ENCODE results near the gene ANKRD13C.
"Not testable (repeated sequence)": the region's sequence is repeated elsewhere in the genome, so short reads cannot be mapped to it uniquely, and the experiment has no call there.

The ANKRD13C gene

DNA sequence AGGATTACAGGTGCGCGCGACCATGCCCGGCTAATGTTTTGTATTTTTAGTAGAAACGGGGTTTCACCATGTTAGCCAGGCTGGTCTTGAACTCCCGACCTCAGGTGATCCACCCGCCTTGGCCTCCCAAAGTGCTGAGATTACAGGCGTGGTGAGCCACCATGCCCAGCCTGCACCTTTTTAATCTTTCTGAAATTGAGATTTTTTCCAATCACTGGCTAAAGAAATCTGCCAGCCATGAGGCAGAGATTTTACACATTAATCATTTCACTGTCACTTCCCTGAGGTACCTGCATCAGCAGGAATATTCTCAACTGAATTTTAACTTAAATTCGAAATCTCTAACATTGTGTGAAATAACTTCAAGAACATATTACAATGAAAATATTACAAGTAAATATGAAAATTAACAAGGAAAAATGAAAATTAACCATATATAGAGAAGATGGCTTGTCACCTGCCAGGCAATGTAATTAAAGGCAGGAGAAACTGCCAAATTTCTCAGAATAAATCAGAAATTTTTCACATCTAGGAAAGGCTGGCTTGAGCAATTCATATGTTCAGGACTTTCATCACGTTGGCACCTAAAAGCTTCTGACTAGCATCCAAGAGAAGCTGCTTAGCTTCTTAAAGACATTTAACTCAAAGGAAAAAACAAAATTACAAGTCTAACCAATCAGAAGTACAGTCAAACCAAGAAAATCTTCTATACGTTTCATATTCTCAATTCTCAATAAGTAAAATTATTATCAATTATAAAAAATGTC, 5.9 kb downstream of the ANKRD13C start:
- no peak overlapping the region for H3K4me3 ChIP-seq (replicated peaks in 1 of 2; ENCODE audit: low read depth in 2 of 2, low read length in 2 of 2)
- TF ChIP-seq, protein P1, sequence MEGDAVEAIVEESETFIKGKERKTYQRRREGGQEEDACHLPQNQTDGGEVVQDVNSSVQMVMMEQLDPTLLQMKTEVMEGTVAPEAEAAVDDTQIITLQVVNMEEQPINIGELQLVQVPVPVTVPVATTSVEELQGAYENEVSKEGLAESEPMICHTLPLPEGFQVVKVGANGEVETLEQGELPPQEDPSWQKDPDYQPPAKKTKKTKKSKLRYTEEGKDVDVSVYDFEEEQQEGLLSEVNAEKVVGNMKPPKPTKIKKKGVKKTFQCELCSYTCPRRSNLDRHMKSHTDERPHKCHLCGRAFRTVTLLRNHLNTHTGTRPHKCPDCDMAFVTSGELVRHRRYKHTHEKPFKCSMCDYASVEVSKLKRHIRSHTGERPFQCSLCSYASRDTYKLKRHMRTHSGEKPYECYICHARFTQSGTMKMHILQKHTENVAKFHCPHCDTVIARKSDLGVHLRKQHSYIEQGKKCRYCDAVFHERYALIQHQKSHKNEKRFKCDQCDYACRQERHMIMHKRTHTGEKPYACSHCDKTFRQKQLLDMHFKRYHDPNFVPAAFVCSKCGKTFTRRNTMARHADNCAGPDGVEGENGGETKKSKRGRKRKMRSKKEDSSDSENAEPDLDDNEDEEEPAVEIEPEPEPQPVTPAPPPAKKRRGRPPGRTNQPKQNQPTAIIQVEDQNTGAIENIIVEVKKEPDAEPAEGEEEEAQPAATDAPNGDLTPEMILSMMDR (IDR thresholded peaks at IDR 0.05; ENCODE audit: low read depth, low read length) = no peak
- peak in 1 of 2 donors; percentile 23 for DNase-seq (ENCODE audit: low read depth in 2 of 2)

DNA sequence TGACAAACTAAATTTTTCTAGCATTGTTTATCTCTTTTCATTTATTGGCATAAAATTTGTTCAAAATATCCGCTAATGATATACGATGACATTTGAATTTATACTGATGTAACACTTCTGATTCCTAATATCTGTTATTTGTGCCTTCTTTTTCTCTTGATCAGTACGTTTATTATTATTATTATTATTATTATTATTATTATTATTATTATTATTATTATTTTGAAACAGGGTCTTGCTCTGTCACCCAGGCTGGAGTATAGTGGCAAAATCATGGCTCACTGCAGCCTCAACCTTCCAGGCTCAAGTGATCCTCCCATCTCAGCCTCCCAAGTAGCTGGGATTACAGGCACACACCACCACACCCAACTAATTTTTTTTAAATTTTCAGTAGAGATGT, 14.9 kb downstream of the ANKRD13C start:
- not testable (repeated sequence) for H3K4me3 ChIP-seq (replicated peaks in 1 of 2; ENCODE audit: low read depth in 2 of 2, low read length in 2 of 2); DNase-seq (ENCODE audit: low read depth in 2 of 2)

DNA sequence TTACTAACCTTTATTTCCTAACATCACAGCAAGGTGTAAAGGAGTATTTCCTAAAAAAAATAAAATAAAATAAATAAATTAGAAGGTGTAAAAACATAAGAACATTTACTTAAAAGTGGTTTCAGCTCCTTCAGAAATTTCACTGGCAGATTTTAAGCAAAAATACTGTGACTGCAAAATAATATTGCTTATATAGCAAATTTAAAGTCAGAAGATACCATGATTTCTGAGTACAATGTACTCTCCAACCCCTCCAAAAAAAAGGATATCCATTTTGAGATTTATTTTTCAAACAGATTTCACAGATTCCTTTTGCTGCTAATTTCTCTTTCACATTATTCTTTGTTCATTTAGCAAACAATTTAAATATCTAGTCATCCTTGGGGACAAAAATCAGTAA, 18.5 kb downstream of the ANKRD13C start:
- no peak overlapping the region for H3K4me3 ChIP-seq (replicated peaks in 1 of 2; ENCODE audit: low read depth in 2 of 2, low read length in 2 of 2)
- DNase-seq (ENCODE audit: low read depth in 2 of 2) = no peak
- TF ChIP-seq, protein P1 (IDR thresholded peaks at IDR 0.05; ENCODE audit: low read depth, low read length) = no peak

DNA sequence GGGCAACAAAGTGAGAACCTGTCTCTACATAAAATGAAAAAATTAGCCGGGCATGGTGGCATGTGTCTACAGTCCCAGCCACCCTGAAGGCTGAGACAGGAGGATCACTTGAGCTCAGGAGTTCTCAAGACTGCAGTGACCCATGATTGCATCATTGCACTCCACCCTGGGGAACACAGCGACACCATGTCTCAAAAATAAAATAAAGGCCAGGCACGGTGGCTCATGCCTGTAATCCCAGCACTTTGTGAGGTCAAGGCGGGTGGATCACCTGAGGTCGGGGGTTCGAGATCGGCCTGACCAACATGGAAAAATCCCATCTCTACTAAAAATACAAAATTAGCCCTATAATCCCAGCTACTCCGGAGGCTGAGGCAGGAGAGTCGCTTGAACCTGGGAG, 20.1 kb downstream of the ANKRD13C start:
- TF ChIP-seq, protein P1 (IDR thresholded peaks at IDR 0.05; ENCODE audit: low read depth, low read length) = no peak
- DNase-seq (ENCODE audit: low read depth in 2 of 2) = no peak
- H3K4me3 ChIP-seq (replicated peaks in 1 of 2; ENCODE audit: low read depth in 2 of 2, low read length in 2 of 2) = no peak overlapping the region

DNA sequence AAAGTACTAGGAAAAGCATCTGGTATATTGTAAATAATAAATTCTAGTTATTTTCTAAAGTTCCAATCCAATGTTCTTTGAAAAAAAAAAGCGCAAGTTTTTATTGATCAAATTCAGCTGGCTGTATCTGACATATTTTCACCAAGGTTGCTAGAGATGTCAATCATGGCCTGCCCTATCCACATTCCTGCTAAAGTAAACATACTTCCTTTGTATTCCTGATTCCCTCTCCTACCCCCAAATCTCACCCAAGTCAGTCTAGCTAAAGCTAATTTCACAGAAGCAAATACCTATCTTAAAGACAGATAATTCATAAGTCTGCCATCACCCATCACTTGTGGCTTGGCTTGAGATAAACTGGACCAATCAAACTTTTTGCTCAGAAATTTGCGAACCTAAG, 21.3 kb downstream of the ANKRD13C start:
- H3K4me3 ChIP-seq (replicated peaks in 1 of 2; ENCODE audit: low read depth in 2 of 2, low read length in 2 of 2) = no peak overlapping the region
- TF ChIP-seq, protein P1 (IDR thresholded peaks at IDR 0.05; ENCODE audit: low read depth, low read length) = no peak
- no peak for DNase-seq (ENCODE audit: low read depth in 2 of 2)

DNA sequence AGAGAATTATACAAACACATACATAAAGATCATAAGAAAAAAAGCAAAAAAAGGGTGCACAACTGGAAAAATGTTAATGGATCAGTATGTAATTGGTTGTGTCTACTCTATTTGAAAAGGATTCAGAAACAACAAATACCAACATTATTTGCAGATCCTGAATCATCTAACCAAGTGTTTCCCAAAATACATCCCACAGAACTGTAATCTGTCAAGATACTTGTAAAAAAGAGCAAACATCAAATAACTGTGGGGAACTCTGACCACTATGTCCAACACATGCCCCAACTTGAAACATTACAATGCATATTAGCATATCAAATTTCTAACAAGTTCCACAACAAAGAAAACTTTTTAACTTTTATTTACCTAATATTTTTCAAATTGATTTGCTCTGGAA, 22.6 kb downstream of the ANKRD13C start:
- TF ChIP-seq, protein P1 (IDR thresholded peaks at IDR 0.05; ENCODE audit: low read depth, low read length) = no peak

DNA sequence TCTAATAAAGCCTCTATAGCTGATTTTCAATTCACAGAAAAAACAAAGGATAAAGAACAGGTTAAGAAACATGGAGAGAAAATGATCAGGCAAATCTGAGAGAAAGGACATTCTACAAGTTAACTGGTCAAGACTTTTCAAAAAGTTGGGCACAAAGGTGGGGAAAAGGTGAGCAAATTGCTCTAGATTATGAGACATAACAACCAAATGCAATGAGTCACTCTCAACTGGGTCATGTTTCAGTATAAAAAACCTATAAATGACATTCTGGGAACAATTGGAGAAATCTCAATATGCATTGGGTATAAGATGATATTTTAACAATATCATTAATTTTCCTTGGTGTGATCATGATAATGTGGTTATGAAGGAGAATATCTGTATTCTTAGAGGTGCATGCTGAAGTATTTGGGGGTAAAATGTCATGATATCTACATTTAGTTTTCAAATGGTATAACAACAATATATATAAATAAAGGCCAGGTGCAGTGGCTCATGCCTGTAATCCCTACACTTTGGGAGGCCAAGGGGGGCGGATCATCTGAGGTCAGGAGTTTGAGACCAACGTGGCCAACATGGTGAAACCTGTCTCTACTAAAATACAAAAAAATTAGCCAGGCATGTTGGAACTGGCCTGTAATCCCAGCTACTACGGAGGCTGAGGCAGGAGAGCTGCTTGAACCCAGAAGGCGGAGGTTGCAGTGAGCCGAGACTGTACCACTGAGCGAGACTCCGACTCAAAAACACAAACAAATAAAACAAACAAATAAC, 27.0 kb downstream of the ANKRD13C start:
- TF ChIP-seq, protein P1 (IDR thresholded peaks at IDR 0.05; ENCODE audit: low read depth, low read length) = no peak
- peak in 1 of 2 donors; percentile 21 for DNase-seq (ENCODE audit: low read depth in 2 of 2)
- no peak overlapping the region for H3K4me3 ChIP-seq (replicated peaks in 1 of 2; ENCODE audit: low read depth in 2 of 2, low read length in 2 of 2)

More for the DNA sequence above, 22.6 kb downstream of the ANKRD13C start:
- H3K4me3 ChIP-seq (replicated peaks in 1 of 2; ENCODE audit: low read depth in 2 of 2, low read length in 2 of 2) = no peak overlapping the region
- DNase-seq (ENCODE audit: low read depth in 2 of 2) = peak in 1 of 2 donors; percentile 21

Data from cardiac fibroblast (primary cell).